KMS-11 (cell line): Measurements from ENCODE around the gene LRRC40.

ENCODE experiments used
- H2AFZ ChIP-seq: fragments of 200-600 bp; sonication (generic); 2 replicates; pipeline ENCODE4 v1.6.1; 2016; ENCODE audit warnings: antibody characterized with exemption, mixed run types, low read depth
- H3K27ac ChIP-seq: fragments of 200-600 bp; sonication (generic); 2 replicates; pipeline ENCODE4 v1.6.1; 2016; ENCODE audit warnings: mild to moderate bottlenecking, mixed run types
- H3K27me3 ChIP-seq: fragments of 200-600 bp; sonication (generic); 2 replicates; pipeline ENCODE4 v1.6.1; 2017; ENCODE audit warnings: mild to moderate bottlenecking, low read depth, mixed run types, moderate library complexity; ENCODE audit not compliant: insufficient read depth
- H3K36me3 ChIP-seq: fragments of 200-600 bp; sonication (generic); 2 replicates; pipeline ENCODE4 v1.6.1; 2017; ENCODE audit warnings: mild to moderate bottlenecking, mixed run types; ENCODE audit not compliant: insufficient read depth
- H3K4me1 ChIP-seq: fragments of 200-600 bp; sonication (generic); 2 replicates; pipeline ENCODE4 v1.6.1; 2016; ENCODE audit warnings: mild to moderate bottlenecking, low read depth, mixed run types; ENCODE audit not compliant: poor library complexity, severe bottlenecking
- H3K4me2 ChIP-seq: fragments of 200-600 bp; sonication (generic); 2 replicates; pipeline ENCODE4 v1.7.0; 2016; ENCODE audit warnings: mild to moderate bottlenecking, mixed run types
- H3K4me3 ChIP-seq: fragments of 200-600 bp; sonication (generic); IDR thresholded peaks from 2 replicates; pipeline ENCODE4 v1.6.1; 2017; ENCODE audit warnings: low read depth, low read length, mixed read lengths; ENCODE audit not compliant: insufficient read depth
- H3K79me2 ChIP-seq: fragments of 200-600 bp; sonication (generic); 2 replicates; pipeline ENCODE4 v1.6.1; 2016; ENCODE audit warnings: low read depth, mixed run types; ENCODE audit not compliant: insufficient read depth
- H3K9ac ChIP-seq: fragments of 200-600 bp; sonication (generic); 2 replicates; pipeline ENCODE4 v1.6.1; 2016; ENCODE audit warnings: mild to moderate bottlenecking, mixed run types
- H4K20me1 ChIP-seq: fragments of 200-600 bp; sonication (generic); 2 replicates; pipeline ENCODE4 v1.6.1; 2016; ENCODE audit warnings: mild to moderate bottlenecking, mixed run types; ENCODE audit not compliant: insufficient read depth
- TF ChIP-seq, protein P1 (sequence below): fragments of 200-600 bp; sonication (generic); conservative IDR thresholded peaks from 2 replicates; pipeline ENCODE4 v1.6.1; 2017; ENCODE audit warnings: low read depth, mild to moderate bottlenecking, antibody characterized with exemption, low read length, moderate library complexity, mixed read lengths

Gene LRRC40

DNA sequence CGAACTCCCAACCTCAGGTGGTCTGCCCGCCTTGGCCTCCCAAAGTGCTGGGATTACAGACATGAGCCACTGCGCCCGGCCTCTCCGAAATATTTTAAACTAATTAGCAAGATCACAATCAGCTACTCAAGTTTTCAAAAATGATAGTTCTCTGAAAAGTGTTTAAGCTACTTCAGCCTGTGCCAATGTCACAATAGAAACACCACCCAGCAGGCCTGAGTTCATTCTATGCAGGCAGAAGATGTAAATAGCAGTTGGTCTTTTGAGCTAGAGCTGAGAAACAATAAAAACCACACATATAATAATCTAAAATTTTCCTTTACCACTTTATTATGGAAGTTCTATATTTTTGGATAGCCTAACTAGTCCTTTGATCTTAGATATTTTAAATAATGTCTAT, 96.1 kb downstream of the LRRC40 start:
- Histone ChIP-seq H3K27me3 (no peaks in the 10 kb centered on the region), H3K27ac (no peak overlapping the region)

DNA sequence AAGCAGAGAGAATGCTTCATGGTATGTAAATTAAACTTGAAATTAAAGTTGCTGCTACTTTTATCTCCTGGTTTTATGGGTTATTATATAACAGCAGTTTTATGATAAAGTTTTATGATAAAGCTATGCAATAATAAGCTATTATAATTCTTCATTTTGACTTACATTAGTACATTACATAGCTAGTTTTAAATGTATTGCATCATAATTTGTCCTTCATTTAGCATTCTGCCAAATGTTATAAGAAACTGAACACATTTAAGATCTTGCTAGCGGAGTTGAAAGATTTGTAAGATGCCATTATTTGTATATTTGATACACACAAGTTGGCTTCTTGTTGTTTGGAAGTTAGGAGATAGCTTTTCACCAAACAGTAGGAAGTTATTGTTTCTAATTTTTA, 101.6 kb downstream of the LRRC40 start:
- Histone ChIP-seq H3K27me3 (no peaks in the 10 kb centered on the region), H3K79me2 (no peaks in the 10 kb centered on the region), H3K36me3 (no peaks in the 10 kb centered on the region), H3K4me3 (no peak overlapping the region), H3K4me2 (no peak overlapping the region), H2AFZ (no peak overlapping the region), H4K20me1 (no peaks in the 10 kb centered on the region), H3K9ac (no peak overlapping the region), H3K27ac (no peak overlapping the region), H3K4me1 (no peaks in the 10 kb centered on the region)
- TF ChIP-seq, protein P1, sequence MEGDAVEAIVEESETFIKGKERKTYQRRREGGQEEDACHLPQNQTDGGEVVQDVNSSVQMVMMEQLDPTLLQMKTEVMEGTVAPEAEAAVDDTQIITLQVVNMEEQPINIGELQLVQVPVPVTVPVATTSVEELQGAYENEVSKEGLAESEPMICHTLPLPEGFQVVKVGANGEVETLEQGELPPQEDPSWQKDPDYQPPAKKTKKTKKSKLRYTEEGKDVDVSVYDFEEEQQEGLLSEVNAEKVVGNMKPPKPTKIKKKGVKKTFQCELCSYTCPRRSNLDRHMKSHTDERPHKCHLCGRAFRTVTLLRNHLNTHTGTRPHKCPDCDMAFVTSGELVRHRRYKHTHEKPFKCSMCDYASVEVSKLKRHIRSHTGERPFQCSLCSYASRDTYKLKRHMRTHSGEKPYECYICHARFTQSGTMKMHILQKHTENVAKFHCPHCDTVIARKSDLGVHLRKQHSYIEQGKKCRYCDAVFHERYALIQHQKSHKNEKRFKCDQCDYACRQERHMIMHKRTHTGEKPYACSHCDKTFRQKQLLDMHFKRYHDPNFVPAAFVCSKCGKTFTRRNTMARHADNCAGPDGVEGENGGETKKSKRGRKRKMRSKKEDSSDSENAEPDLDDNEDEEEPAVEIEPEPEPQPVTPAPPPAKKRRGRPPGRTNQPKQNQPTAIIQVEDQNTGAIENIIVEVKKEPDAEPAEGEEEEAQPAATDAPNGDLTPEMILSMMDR, result no peak

More for the DNA sequence above, 96.1 kb downstream of the LRRC40 start:
- TF ChIP-seq, protein P1, result no peak
- no peak overlapping the region for H2AFZ ChIP-seq
- H3K4me1 ChIP-seq, result no peaks in the 10 kb centered on the region
- no peaks in the 10 kb centered on the region for H4K20me1 ChIP-seq
- no peaks in the 10 kb centered on the region for H3K79me2 ChIP-seq
- H3K36me3 ChIP-seq, result no peaks in the 10 kb centered on the region
- H3K4me3 ChIP-seq, result no peak overlapping the region
- no peak overlapping the region for H3K4me2 ChIP-seq
- no peak overlapping the region for H3K9ac ChIP-seq

DNA sequence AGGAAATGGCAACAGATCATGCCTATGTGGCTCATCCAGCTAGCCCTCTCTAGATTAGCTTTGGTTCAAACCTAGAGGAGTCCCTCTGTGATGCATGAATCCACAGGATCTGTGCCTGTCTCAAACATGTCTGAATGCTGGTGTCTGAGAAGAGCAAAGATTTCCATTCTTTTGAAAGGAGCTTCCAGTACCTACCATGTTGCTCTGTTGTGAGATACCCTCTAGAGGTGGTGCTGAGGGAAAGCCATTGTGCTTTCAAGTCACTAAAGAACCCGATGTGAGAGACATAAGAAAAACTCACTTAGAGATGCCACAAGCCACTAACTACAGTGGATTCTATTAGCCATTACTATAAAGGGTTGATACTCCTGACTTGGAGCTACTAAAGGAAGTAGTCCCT, 103.6 kb downstream of the LRRC40 start:
- Histone ChIP-seq H3K79me2 (no peaks in the 10 kb centered on the region), H4K20me1 (no peaks in the 10 kb centered on the region), H3K27me3 (no peaks in the 10 kb centered on the region), H3K4me3 (no peak overlapping the region), H3K9ac (no peak overlapping the region), H3K4me1 (no peaks in the 10 kb centered on the region), H2AFZ (no peak overlapping the region), H3K36me3 (no peaks in the 10 kb centered on the region), H3K4me2 (no peak overlapping the region), H3K27ac (no peak overlapping the region)
- TF ChIP-seq, protein P1, result no peak

DNA sequence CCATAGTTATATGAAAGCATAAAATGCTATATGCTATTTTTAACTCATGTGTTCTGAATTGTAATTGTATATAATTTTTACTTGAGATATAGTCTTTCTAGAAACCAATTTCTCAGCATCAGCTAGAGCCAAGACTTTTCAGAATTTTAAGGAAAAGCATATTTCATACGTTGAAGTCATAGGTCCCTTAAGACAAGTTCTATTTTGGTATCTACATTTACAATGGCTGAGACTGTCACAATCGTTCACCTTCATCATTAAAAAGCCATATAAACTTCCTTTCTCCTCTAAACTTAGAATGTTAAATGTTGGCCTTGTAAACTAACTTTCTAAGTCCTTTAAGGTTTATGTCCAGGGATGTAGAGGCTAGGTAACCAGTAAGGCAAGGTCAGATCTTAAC, 104.1 kb downstream of the LRRC40 start:
- Histone ChIP-seq H3K4me3 (no peak overlapping the region), H3K4me1 (no peaks in the 10 kb centered on the region), H3K4me2 (no peak overlapping the region), H4K20me1 (no peaks in the 10 kb centered on the region), H3K79me2 (no peaks in the 10 kb centered on the region), H2AFZ (no peak overlapping the region), H3K9ac (no peak overlapping the region), H3K27ac (no peak overlapping the region), H3K27me3 (no peaks in the 10 kb centered on the region), H3K36me3 (no peaks in the 10 kb centered on the region)
- TF ChIP-seq, protein P1, result no peak
